ENCODE measurements around the gene MICU1.

Gene MICU1

DNA sequence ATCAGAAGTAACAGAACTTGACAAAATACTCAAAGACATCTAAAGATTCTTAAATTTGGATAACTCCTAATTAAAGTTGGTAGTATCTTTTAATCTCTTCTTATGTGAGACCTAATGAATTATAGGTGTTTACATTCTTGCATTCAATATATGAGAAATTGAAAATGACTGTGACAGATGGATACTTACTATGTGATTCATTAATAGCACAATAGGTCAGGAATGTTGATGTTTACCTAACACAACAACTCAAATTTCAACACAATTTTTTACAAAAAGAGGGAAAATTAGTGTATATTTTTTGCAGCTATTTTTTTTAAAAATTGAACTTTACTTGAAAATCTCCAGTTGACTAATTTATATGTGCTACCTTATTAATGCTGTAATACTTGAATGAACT, 34.3 kb upstream of the MICU1 start:
- TF ChIP-seq, protein P1, sequence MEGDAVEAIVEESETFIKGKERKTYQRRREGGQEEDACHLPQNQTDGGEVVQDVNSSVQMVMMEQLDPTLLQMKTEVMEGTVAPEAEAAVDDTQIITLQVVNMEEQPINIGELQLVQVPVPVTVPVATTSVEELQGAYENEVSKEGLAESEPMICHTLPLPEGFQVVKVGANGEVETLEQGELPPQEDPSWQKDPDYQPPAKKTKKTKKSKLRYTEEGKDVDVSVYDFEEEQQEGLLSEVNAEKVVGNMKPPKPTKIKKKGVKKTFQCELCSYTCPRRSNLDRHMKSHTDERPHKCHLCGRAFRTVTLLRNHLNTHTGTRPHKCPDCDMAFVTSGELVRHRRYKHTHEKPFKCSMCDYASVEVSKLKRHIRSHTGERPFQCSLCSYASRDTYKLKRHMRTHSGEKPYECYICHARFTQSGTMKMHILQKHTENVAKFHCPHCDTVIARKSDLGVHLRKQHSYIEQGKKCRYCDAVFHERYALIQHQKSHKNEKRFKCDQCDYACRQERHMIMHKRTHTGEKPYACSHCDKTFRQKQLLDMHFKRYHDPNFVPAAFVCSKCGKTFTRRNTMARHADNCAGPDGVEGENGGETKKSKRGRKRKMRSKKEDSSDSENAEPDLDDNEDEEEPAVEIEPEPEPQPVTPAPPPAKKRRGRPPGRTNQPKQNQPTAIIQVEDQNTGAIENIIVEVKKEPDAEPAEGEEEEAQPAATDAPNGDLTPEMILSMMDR (IDR thresholded peaks at IDR 0.05; ENCODE audit: low read depth, low read length) = no peak
- in situ Hi-C loops (cut with HindIII; ENCODE audit: low sequenced_read_pairs) = no loop called here
- no peak for DNase-seq (ENCODE audit: low read depth, low spot score)
- no peak overlapping the region for H3K4me3 ChIP-seq (ENCODE audit: low read depth, low read length)

DNA sequence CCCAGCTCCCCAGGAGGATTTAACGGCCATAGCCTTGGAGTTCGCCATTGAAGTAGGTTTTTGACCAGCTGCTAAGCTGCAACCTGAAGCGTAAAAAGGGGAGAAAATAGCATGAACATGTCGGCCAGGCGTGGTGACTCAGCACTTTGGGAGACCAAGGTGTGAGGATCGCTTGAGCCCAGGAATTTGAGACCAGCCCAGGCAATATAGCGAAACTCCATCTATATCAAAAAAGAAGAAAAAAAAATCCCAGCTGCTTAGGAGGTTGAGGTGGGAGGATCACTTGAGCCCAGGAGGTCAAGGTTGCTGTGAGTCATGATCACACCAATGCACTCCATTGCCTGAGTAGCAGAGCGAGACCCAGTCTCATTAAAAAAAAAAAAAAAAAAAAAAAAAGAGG, 33.8 kb upstream of the MICU1 start:
- no peak overlapping the region for H3K4me3 ChIP-seq (ENCODE audit: low read depth, low read length)
- TF ChIP-seq, protein P1 (IDR thresholded peaks at IDR 0.05; ENCODE audit: low read depth, low read length) = no peak
- DNase-seq (ENCODE audit: low read depth, low spot score) = no peak
- in situ Hi-C loops (cut with HindIII; ENCODE audit: low sequenced_read_pairs) = no loop called here

DNA sequence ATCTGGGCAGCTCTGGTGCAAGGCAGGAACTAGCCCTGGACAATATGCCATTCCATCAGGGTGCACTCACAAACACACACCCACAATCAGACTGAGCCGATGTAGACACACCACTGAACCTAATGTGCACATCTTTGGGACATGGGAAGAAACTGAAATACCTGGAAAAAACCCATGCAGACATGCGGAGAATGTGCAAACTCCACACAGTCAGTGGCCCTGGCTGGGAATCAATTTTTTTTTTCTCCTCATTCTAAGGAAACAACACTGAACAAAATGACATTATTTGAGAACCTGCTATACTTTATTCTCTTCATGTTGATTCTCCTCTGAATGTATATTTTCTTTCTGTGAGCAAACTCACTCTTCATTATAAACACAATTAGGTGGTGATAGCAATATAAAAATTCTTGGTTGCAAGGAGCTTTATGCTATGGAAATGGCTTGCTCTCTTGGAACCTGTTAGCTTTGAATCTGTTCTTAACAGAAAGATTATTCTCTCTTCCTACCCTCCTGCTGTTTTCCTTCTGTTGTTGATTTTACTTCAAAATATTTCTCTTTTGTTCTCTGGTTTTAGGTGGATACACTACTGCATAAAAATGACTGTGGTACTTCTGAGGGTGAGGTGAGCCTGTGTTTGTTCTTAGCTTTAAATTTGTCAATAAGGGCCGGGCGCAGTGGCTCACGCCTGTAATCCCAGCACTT, 33.0 kb upstream of the MICU1 start:
- TF ChIP-seq, protein P1 (IDR thresholded peaks at IDR 0.05; ENCODE audit: low read depth, low read length) = no peak
- in situ Hi-C loops (cut with HindIII; ENCODE audit: low sequenced_read_pairs) = no loop called here
- no peak overlapping the region for H3K4me3 ChIP-seq (ENCODE audit: low read depth, low read length)
- no peak for DNase-seq (ENCODE audit: low read depth, low spot score)

DNA sequence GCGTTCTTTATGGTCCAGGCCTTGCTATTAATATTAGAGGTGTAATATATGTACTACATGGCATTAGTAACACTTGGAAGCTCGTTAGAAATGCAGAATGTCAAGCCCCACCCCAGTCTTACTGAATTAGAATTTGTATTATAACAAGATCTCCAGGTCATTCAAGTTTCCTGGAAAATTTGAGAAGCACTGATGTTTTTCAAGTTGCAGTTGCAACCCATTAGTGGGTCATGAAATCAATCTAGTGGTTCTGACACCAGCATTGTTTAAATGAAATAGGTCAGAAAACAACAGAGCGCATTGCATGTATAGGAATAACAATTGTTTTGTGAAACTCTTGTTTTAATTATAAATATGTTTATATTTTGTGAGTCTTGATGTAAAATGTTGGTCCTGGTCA, 28.8 kb upstream of the MICU1 start:
- in situ Hi-C loops (cut with HindIII; ENCODE audit: low sequenced_read_pairs) = no loop called here

DNA sequence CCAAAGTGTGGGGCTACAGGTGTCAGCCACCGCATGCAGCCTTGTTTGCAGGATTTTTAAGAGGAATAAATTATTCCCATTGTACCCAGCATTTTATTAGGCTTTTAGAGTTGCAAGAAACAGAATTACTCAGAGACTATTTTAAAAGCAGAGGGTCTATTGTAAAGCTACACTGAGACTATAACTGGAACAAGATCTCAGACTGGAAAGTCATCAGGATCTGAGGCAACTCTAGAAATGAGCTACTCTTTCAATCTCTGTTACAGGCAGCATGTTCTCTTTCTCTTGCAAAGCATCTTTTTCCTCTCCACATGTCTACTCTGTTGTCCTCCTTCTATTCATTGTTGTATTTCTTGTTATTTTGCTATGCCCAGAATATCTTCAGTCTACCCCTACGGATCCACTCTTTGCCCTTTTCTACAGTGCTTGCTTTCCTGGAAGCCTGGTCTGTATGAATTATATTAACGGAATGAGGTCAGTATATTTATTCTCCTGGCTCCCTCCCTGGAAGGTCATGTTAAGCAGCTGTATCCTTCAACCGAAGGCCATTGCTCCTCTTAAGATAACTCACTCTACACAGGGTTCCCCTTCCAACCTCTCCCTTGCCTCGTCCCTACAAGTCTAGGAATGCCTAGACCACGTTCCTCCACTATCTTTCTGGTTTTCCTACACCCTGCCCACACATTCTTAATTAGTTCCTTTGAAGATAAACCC, 27.7 kb upstream of the MICU1 start:
- no peak overlapping the region for H3K4me3 ChIP-seq (ENCODE audit: low read depth, low read length)
- TF ChIP-seq, protein P1 (IDR thresholded peaks at IDR 0.05; ENCODE audit: low read depth, low read length) = no peak
- no peak for DNase-seq (ENCODE audit: low read depth, low spot score)
- in situ Hi-C loops (cut with HindIII; ENCODE audit: low sequenced_read_pairs) = no loop called here

More for the DNA sequence above, 28.8 kb upstream of the MICU1 start:
- TF ChIP-seq, protein P1 (IDR thresholded peaks at IDR 0.05; ENCODE audit: low read depth, low read length) = no peak
- H3K4me3 ChIP-seq (ENCODE audit: low read depth, low read length) = no peak overlapping the region
- no peak for DNase-seq (ENCODE audit: low read depth, low spot score)

DNA sequence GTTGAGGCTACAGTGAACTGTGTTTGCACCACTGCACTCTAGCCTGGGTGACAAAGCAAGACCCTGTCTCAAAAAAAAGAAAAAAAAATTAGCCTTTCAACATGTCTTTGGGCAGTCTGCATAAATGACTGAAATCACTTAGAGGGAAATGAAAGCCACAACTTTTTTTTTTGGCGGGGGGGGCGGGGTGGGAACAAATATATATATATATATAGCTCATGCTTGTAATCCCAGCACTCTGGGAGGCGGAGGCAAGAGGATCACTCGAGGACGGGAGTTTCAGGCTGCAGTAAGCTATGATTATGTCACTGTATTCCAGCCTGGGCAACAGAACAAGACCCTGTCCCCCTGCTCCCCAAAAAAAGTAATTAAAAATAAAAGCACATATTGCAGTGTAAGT, 23.4 kb upstream of the MICU1 start:
- no peak for DNase-seq (ENCODE audit: low read depth, low spot score)
- in situ Hi-C loops (cut with HindIII; ENCODE audit: low sequenced_read_pairs) = no loop called here
- H3K4me3 ChIP-seq (ENCODE audit: low read depth, low read length) = no peak overlapping the region
- TF ChIP-seq, protein P1 (IDR thresholded peaks at IDR 0.05; ENCODE audit: low read depth, low read length) = no peak

Measured in astrocyte of the spinal cord (primary cell).